Measurements from ENCODE around the gene S100A9. TPM values are rescaled to one million over a fixed set of nuclear protein-coding genes. Genes with fewer than 3 reads are reported as not detected.
"Not testable (repeated sequence)": the region's sequence is repeated elsewhere in the genome, so short reads cannot be mapped to it uniquely, and the experiment has no call there.

S100A9 gene
- total and polyA plus RNA-seq, 4 experiments from 2014 or later: 7.4 to 11.6 (median 7.8) TPM

GRCh38 chr1:153345187-153346076, 12.2 kb upstream of the S100A9 start:
- intact Hi-C loops (cut with micrococcal nuclease): no loop called here
- Histone ChIP-seq H3K4me3 (ENCODE audit: low read length in 2 of 2) (no peak overlapping the region), H3K9me3 (ENCODE audit: control insufficient read depth in 1 of 2, low read length in 2 of 2) (no peaks in the 10 kb centered on the region), H3K27me3 (ENCODE audit: insufficient read depth, low read length) (no peaks in the 10 kb centered on the region), H3K27ac (ENCODE audit: low read depth, low read length) (no peak overlapping the region), H3K36me3 (ENCODE audit: insufficient read depth, low read length) (no peaks in the 10 kb centered on the region), H3K4me1 (ENCODE audit: insufficient read depth, low read length) (peaks cover 39% of the 10 kb centered on the region)
- POLR2A ChIA-PET (ENCODE audit: partially characterized antibody): no interaction called here
- Mint-ChIP-seq H3K9me3 (no peaks in the 10 kb centered on the region), H3K36me3 (no peaks in the 10 kb centered on the region), H3K4me3 (peak overlapping the region in 7 of 8 donors; percentile 1 to 81 (median 55)), H3K27ac (peak overlapping the region in 4 of 7 donors; percentile 23 to 75 (median 34)), H3K4me1 (peaks cover 18 to 52% (median 33%) of the 10 kb centered on the region in 4 donors), H3K27me3 (peaks cover 16 to 21% of the 10 kb centered on the region in 2 donors)
- peak in 1 of 5 donors; percentile 21 for DNase-seq
- CTCF ChIA-PET (ENCODE audit: partially characterized antibody): interaction anchor here (0.6 to 4.0 kb wide), 3 partner anchors 8 to 59 kb away, joined by 3 to 24 read pairs (median 6); no protein-coding TSS in a partner anchor

- H3K9me3 ChIP-seq (ENCODE audit: control insufficient read depth in 1 of 2, low read length in 2 of 2): no peaks in the 10 kb centered on the region
- ChIA-PET CTCF (ENCODE audit: partially characterized antibody) (interaction anchor here (0.6 to 1.3 kb wide), 3 partner anchors 9 to 149 kb away, joined by 3 to 6 read pairs (median 4); no protein-coding TSS in a partner anchor), POLR2A (ENCODE audit: partially characterized antibody) (no interaction called here)
- no peak overlapping the region for H3K4me3 ChIP-seq (ENCODE audit: low read length in 2 of 2)
- DNase-seq: no peak
- Mint-ChIP-seq H3K4me1 (peaks cover 18 to 44% (median 28%) of the 10 kb centered on the region in 4 donors), H3K36me3 (no peaks in the 10 kb centered on the region), H3K27ac (peak overlapping the region in 5 of 7 donors; percentile 23 to 75 (median 28)), H3K27me3 (peaks cover 16 to 21% of the 10 kb centered on the region in 2 donors), H3K9me3 (no peaks in the 10 kb centered on the region), H3K4me3 (peak overlapping the region in 7 of 8 donors; percentile 1 to 81 (median 55))
- no peaks in the 10 kb centered on the region for H3K36me3 ChIP-seq (ENCODE audit: insufficient read depth, low read length)
- intact Hi-C loops (cut with micrococcal nuclease): no loop called here
- H3K27ac ChIP-seq (ENCODE audit: low read depth, low read length): no peak overlapping the region
- H3K27me3 ChIP-seq (ENCODE audit: insufficient read depth, low read length): no peaks in the 10 kb centered on the region
- H3K4me1 ChIP-seq (ENCODE audit: insufficient read depth, low read length): peaks cover 38% of the 10 kb centered on the region
Observed at GRCh38 chr1:153346077-153346723, 11.5 kb upstream of the S100A9 start.

DNA sequence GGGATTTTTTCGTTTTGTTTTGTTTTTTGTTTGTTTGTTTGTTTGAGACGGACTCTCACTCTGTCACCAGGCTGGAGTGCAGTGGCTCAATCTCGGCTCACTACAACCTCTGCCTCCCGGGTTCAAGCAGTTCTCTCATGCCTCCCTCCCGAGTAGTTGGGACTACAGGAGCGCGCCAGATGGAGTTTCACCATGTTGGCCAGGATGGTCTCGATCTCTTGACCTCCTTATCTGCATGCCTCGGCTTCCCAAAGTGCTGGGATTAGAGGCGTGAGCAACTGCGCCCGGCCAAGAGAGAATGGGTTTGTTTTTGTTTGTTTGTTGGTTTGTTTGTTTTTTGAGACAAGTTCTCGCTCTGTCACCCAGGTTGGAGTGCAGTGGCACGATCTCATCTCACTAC, 10.6 kb upstream of the S100A9 start:
- H3K36me3 ChIP-seq (ENCODE audit: insufficient read depth, low read length); H3K4me3 ChIP-seq (ENCODE audit: low read length in 2 of 2); H3K4me3 Mint-ChIP-seq; H3K9me3 ChIP-seq (ENCODE audit: control insufficient read depth in 1 of 2, low read length in 2 of 2); POLR2A ChIA-PET (ENCODE audit: partially characterized antibody); intact Hi-C loops (cut with micrococcal nuclease); H3K9me3 Mint-ChIP-seq; H3K27ac ChIP-seq (ENCODE audit: low read depth, low read length); H3K36me3 Mint-ChIP-seq; DNase-seq; H3K27me3 ChIP-seq (ENCODE audit: insufficient read depth, low read length); H3K27ac Mint-ChIP-seq: not testable (repeated sequence)
- CTCF ChIA-PET (ENCODE audit: partially characterized antibody): interaction anchor here (1.0 kb wide), 1 partner anchor 148 kb away, joined by 4 read pairs; no protein-coding TSS in a partner anchor
- peaks cover 38% of the 10 kb centered on the region for H3K4me1 ChIP-seq (ENCODE audit: insufficient read depth, low read length)
- peaks cover 16 to 18% of the 10 kb centered on the region in 2 donors for H3K27me3 Mint-ChIP-seq
- peaks cover 18 to 43% (median 28%) of the 10 kb centered on the region in 4 donors for H3K4me1 Mint-ChIP-seq

- Mint-ChIP-seq H3K36me3 (no peaks in the 10 kb centered on the region), H3K4me3 (no peak overlapping the region), H3K27ac (no peak overlapping the region), H3K27me3 (peaks cover 12 to 18% of the 10 kb centered on the region in 2 donors), H3K9me3 (no peaks in the 10 kb centered on the region), H3K4me1 (peaks cover 20 to 41% (median 31%) of the 10 kb centered on the region in 4 donors)
- Histone ChIP-seq H3K27me3 (ENCODE audit: insufficient read depth, low read length) (no peaks in the 10 kb centered on the region), H3K36me3 (ENCODE audit: insufficient read depth, low read length) (no peaks in the 10 kb centered on the region), H3K4me3 (ENCODE audit: low read length in 2 of 2) (no peak overlapping the region), H3K9me3 (ENCODE audit: control insufficient read depth in 1 of 2, low read length in 2 of 2) (no peaks in the 10 kb centered on the region), H3K27ac (ENCODE audit: low read depth, low read length) (no peak overlapping the region), H3K4me1 (ENCODE audit: insufficient read depth, low read length) (peaks cover 38% of the 10 kb centered on the region)
- ChIA-PET POLR2A (ENCODE audit: partially characterized antibody) (no interaction called here), CTCF (ENCODE audit: partially characterized antibody) (no interaction called here)
- no peak for DNase-seq
- intact Hi-C loops (cut with micrococcal nuclease): no loop called here
Observed at GRCh38 chr1:153347856-153348255, 9.8 kb upstream of the S100A9 start.

DNA sequence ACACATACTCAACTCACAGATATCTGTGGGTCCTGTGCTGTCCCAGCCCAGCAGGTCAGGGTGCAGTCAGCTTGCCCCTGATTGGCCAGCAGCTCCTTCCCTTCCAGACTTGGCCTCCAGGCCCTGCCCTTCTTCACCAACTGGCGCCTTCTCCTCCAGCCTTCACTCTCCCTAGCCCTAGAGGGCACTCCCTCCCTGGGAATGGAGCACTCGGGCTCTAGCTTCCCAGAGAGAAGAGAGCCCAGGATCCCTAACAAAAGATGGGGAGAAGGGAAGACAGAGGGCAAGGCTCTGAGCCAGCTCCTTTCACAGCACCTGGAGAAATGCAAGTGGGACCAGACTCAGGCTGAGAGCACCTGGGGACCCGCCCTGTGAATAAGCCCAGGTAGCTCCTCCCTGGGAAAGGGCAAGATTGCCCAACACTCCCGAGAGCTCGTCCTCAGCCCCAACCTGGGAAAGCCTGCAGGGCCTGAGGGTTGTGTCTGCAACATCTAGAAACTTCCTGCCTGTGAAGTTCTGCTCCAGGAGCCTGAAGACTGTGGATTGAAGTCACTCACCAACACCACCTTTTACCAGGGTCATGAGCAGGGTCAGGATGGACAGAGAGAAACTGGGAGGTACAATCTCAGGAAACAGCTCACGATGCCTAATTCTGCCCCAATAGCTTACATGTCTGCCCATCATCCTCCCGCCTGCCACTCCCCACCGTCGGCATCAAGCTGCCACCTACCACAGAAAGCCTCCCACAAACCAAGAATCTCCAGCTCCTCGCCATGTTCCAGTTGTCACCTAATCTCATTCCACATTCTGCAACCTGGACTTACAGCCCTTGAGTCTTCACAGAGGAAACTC, 8.9 kb upstream of the S100A9 start, which contains the start of gene PGLYRP4:
Gene PGLYRP4, minus strand, starts transcription at position 331 of the 852 bp plus-strand sequence. CDS start 909 bp downstream, outside the sequence.
- no peaks in the 10 kb centered on the region for H3K9me3 ChIP-seq (ENCODE audit: control insufficient read depth in 1 of 2, low read length in 2 of 2)
- H3K27me3 ChIP-seq (ENCODE audit: insufficient read depth, low read length): no peaks in the 10 kb centered on the region
- no peaks in the 10 kb centered on the region for H3K9me3 Mint-ChIP-seq
- H3K36me3 ChIP-seq (ENCODE audit: insufficient read depth, low read length): no peaks in the 10 kb centered on the region
- H3K4me3 ChIP-seq (ENCODE audit: low read length in 2 of 2): no peak within 1 kb of the TSS
- H3K4me1 Mint-ChIP-seq: peaks cover 20 to 33% (median 26%) of the 10 kb centered on the region in 4 donors
- intact Hi-C loops (cut with micrococcal nuclease): no loop called here
- CTCF ChIA-PET (ENCODE audit: partially characterized antibody): interaction anchor here (2.2 kb wide), 1 partner anchor 146 kb away, joined by 8 read pairs; no protein-coding TSS in a partner anchor
- H3K4me1 ChIP-seq (ENCODE audit: insufficient read depth, low read length): peaks cover 30% of the 10 kb centered on the region
- peak within 1 kb of the TSS in 1 of 8 donors; percentile 43 for H3K4me3 Mint-ChIP-seq
- no peak within 1 kb of the TSS for H3K27ac Mint-ChIP-seq
- no peak within 1 kb of the TSS for H3K27ac ChIP-seq (ENCODE audit: low read depth, low read length)
- no peaks in the 10 kb centered on the region for H3K36me3 Mint-ChIP-seq
- H3K27me3 Mint-ChIP-seq: peaks cover 9 to 18% of the 10 kb centered on the region in 2 donors
- POLR2A ChIA-PET (ENCODE audit: partially characterized antibody): no interaction called here
- DNase-seq: no peak

GRCh38 chr1:153349363-153350320, 8.0 kb upstream of the S100A9 start:
- no peaks in the 10 kb centered on the region for H3K9me3 ChIP-seq (ENCODE audit: control insufficient read depth in 1 of 2, low read length in 2 of 2)
- H3K36me3 ChIP-seq (ENCODE audit: insufficient read depth, low read length): no peaks in the 10 kb centered on the region
- H3K27ac ChIP-seq (ENCODE audit: low read depth, low read length): no peak overlapping the region
- Mint-ChIP-seq H3K36me3 (no peaks in the 10 kb centered on the region), H3K27me3 (peaks cover 9 to 18% of the 10 kb centered on the region in 2 donors), H3K4me3 (peak overlapping the region in 1 of 8 donors; percentile 43), H3K27ac (no peak overlapping the region), H3K9me3 (no peaks in the 10 kb centered on the region), H3K4me1 (peaks cover 14 to 26% (median 19%) of the 10 kb centered on the region in 4 donors)
- DNase-seq: no peak
- intact Hi-C loops (cut with micrococcal nuclease): no loop called here
- POLR2A ChIA-PET (ENCODE audit: partially characterized antibody): no interaction called here
- H3K4me3 ChIP-seq (ENCODE audit: low read length in 2 of 2): no peak overlapping the region
- CTCF ChIA-PET (ENCODE audit: partially characterized antibody): interaction anchor here (2.2 kb wide), 1 partner anchor 145 kb away, joined by 8 read pairs; no protein-coding TSS in a partner anchor
- no peaks in the 10 kb centered on the region for H3K27me3 ChIP-seq (ENCODE audit: insufficient read depth, low read length)
- H3K4me1 ChIP-seq (ENCODE audit: insufficient read depth, low read length): peaks cover 21% of the 10 kb centered on the region

All from CD4-positive, alpha-beta memory T cell (primary cell).